Common myeloid progenitor, CD34-positive (primary cell): Measurements from ENCODE around the gene ABCE1. TPM values are rescaled to one million over a fixed set of nuclear protein-coding genes. Genes with fewer than 3 reads are reported as not detected.
A peak's percentile ranks its signal among the peaks of the same experiment; 100 is the strongest.

Experiments used
- CTCF ChIA-PET: fragments of 350-600 bp; sonication (Branson Sonifier 250); formaldehyde crosslinking; loops from one replicate; lab custom pipeline; 2021; ENCODE audit warnings: antibody characterized with exemption; lab: Charles Lee
- POLR2A ChIA-PET: fragments of 350-600 bp; sonication (Branson Sonifier 250); formaldehyde crosslinking; loops from one replicate; lab custom pipeline; 2021; ENCODE audit warnings: antibody characterized with exemption; lab: Charles Lee
- DNase-seq, 3 donors: peaks; one replicate each; pipeline versions ENCODE4 v3.0.0 to v3.0.0-alpha.2; 2013
- H3K27ac ChIP-seq, 2 experiments: 1 replicate in 1 of 2; 2 replicates in 1 of 2; pipeline ENCODE4 v1.7.0; 2013; ENCODE audit warnings: inconsistent platforms in 2 of 2, low read length in 2 of 2, mild to moderate bottlenecking in 2 of 2, low read depth in 1 of 2, moderate library complexity in 1 of 2; ENCODE audit not compliant: severe bottlenecking in 2 of 2, insufficient read depth in 1 of 2, poor library complexity in 1 of 2
- H3K27me3 ChIP-seq, 5 experiments: replicated peaks in 2 of 5; 1 replicate in 3 of 5; 2 replicates in 2 of 5; pipeline versions ENCODE4 v1.6.1 to v1.7.0; 2013; ENCODE audit warnings: low read length in 4 of 5, mild to moderate bottlenecking in 2 of 5, moderate library complexity in 2 of 5, inconsistent platforms in 1 of 5; ENCODE audit not compliant: insufficient read depth in 5 of 5, control insufficient read depth in 4 of 5
- H3K36me3 ChIP-seq, 4 experiments: 1 replicate in 2 of 4; 2 replicates in 2 of 4; pipeline versions ENCODE4 v1.6.1 to v1.7.0; 2013; ENCODE audit warnings: low read length in 3 of 4, control low read depth in 1 of 4, mild to moderate bottlenecking in 1 of 4; ENCODE audit not compliant: control insufficient read depth in 4 of 4, insufficient read depth in 4 of 4
- H3K4me1 ChIP-seq, 4 experiments: 1 replicate in 3 of 4; 2 replicates in 1 of 4; pipeline versions ENCODE4 v1.6.1 to v1.7.1; 2013; ENCODE audit warnings: low read length in 3 of 4, mild to moderate bottlenecking in 3 of 4, control low read depth in 1 of 4, inconsistent platforms in 1 of 4, moderate library complexity in 1 of 4; ENCODE audit not compliant: control insufficient read depth in 4 of 4, insufficient read depth in 4 of 4; ENCODE audit errors: control extremely low read depth in 1 of 4
- H3K4me3 ChIP-seq, 7 experiments: 1 replicate in 4 of 7; 2 replicates in 3 of 7; pipeline versions ENCODE4 v1.5.1 to v1.7.0; 2013; ENCODE audit warnings: mild to moderate bottlenecking in 7 of 7, low read length in 6 of 7, moderate library complexity in 6 of 7, inconsistent platforms in 2 of 7, low read depth in 2 of 7, control low read depth in 1 of 7; ENCODE audit not compliant: insufficient read depth in 4 of 7, control insufficient read depth in 1 of 7; ENCODE audit errors: extremely low read depth in 1 of 7
- H3K9me3 ChIP-seq, 5 experiments: 1 replicate in 4 of 5; 2 replicates in 1 of 5; pipeline versions ENCODE4 v1.6.1 to v1.7.1; 2013; ENCODE audit warnings: low read length in 4 of 5, mild to moderate bottlenecking in 2 of 5, inconsistent platforms in 1 of 5, low read depth in 1 of 5, moderate library complexity in 1 of 5; ENCODE audit not compliant: control insufficient read depth in 4 of 5, insufficient read depth in 2 of 5; ENCODE audit errors: control extremely low read depth in 1 of 5
- WGBS: methylation state at CpG from one replicate; pipeline ENCODE4 v1.1.5; 2013; ENCODE audit not compliant: insufficient coverage; 5-methylcytosine and 5-hydroxymethylcytosine counted together
- polyA plus RNA-seq: library from polyadenylated mRNA; unstranded; fragments of 120-200 nt; gene quantifications from one replicate; pipeline ENCODE4 v1.2.1, GENCODE V29; 2013

Gene ABCE1
- polyA plus RNA-seq = 75.9 TPM

GRCh38 chr4:145097821-145098674, at the start of gene ABCE1, which contains the start of gene ANAPC10:
ABCE1 (plus strand) TSS chr4:145098311; CDS start chr4:145104413, 6,102 bp downstream.
ANAPC10 (minus strand) TSS chr4:145098196; CDS start chr4:145096099, 2,097 bp downstream.
- H3K9me3 ChIP-seq = peaks cover 0 to 12% (median 5%) of the 10 kb centered on the region in 5 experiments
- ChIA-PET POLR2A (no interaction called here), CTCF (no interaction called here)
- peaks cover 17 to 26% (median 23%) of the 10 kb centered on the region in 4 experiments for H3K36me3 ChIP-seq
- 0% methylated on average over 54 of the region's 67 CpGs for WGBS
- peaks cover 19 to 39% (median 23%) of the 10 kb centered on the region in 4 experiments for H3K4me1 ChIP-seq
- DNase-seq = peak; percentile 99
- H3K4me3 ChIP-seq = peak within 1 kb of the TSS; percentile 76 to 97 (median 91)
- peak within 1 kb of the TSS; percentile 89 to 93 for H3K27ac ChIP-seq
- H3K27me3 ChIP-seq = no peaks in the 10 kb centered on the region

DNA sequence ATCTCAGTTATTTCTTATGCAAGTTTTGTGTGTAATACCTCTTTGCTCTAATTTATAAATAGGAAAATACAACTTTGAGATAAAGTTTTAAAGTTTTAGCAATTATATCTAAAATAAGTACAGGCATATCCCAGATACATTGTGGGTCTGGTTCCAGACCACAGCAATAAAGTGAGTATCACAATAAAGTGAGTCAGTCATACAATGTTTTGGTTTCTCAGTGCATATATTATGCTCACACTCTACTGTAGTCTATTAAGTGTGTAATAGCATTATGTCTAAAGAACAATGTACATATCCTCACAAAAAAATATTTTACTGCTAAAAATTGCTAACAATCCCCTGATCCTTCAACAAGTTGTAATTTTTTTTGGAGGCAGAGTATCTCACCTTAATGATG, 49.3 kb upstream of the ABCE1 start:
- no peaks in the 10 kb centered on the region for H3K4me1 ChIP-seq
- no peak overlapping the region for H3K27ac ChIP-seq
- DNase-seq = no peak
- H3K9me3 ChIP-seq = no peaks in the 10 kb centered on the region
- ChIA-PET POLR2A (no interaction called here), CTCF (interaction anchor here (0.8 kb wide), 1 partner anchor 11 kb away, joined by 3 read pairs; no protein-coding TSS in a partner anchor)
- H3K4me3 ChIP-seq = no peak overlapping the region
- peaks cover 3 to 12% (median 10%) of the 10 kb centered on the region in 4 experiments for H3K36me3 ChIP-seq
- H3K27me3 ChIP-seq = no peaks in the 10 kb centered on the region

DNA sequence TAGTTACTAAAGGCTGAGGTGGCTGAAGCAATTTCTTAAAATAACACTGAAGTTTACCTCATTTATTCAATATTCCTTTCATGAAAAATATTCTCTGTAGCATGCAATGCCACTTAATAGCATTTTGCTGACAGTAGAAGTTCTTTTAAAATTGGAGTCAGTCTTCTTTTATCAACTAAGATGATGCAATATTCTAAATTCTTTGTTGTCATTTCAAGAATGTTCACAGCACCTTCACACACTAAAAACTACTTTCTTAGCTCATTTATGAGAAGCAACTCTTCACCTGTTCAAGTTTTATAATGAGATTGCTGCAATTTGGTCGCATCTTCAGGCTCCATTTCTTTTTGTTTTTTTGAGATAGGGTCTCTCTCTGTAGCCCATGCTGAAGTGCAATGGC, 48.9 kb upstream of the ABCE1 start:
- H3K36me3 ChIP-seq = peaks cover 3 to 12% (median 10%) of the 10 kb centered on the region in 4 experiments
- H3K27me3 ChIP-seq = no peaks in the 10 kb centered on the region
- no peaks in the 10 kb centered on the region for H3K4me1 ChIP-seq
- no peak overlapping the region for H3K27ac ChIP-seq
- no peak for DNase-seq
- ChIA-PET CTCF (no interaction called here), POLR2A (no interaction called here)
- no peak overlapping the region for H3K4me3 ChIP-seq
- no peaks in the 10 kb centered on the region for H3K9me3 ChIP-seq
- 100% methylated on average over 1 of the region's 1 CpG for WGBS

DNA sequence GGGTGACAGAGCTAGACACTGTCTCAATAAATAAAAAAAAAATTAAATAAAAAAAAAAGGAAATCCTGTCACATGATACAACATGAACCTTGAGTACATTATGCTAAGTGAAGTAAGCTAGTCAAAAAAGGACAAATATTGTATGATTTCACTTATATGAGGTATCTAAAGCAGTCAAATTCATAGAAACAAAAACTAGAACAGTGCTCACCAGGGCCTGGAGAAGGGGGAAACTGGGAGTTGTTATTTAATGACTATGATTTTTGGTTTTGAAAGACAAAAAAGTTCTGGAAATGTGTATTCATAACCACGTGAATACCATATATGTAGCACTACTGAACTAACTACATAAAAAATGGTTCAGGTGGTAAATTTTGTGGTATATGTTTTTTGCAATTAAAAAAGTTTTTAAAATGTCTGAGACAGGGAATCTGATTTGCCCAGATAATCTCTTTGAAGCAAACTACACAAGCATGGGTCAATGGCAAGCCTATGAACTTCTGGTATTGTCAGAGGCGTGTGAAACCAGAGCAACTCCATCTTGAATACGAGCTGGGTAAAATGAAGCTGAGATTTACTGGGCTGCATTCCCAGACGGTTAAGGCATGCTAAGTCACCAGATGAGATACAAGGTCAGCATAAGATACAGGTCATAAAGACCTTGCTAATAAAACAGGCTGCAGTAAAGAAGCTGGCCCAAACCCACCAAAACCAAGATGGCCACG, 42.4 kb upstream of the ABCE1 start:
- no peaks in the 10 kb centered on the region for H3K27me3 ChIP-seq
- 96% methylated on average over 4 of the region's 5 CpGs for WGBS
- ChIA-PET POLR2A (no interaction called here), CTCF (interaction anchor here (1.9 kb wide), 1 partner anchor 11 kb away, joined by 4 read pairs; no protein-coding TSS in a partner anchor)
- no peaks in the 10 kb centered on the region for H3K9me3 ChIP-seq
- H3K4me1 ChIP-seq = no peaks in the 10 kb centered on the region
- DNase-seq = no peak
- H3K36me3 ChIP-seq = peaks cover 0 to 8% (median 2%) of the 10 kb centered on the region in 4 experiments
- H3K4me3 ChIP-seq = no peak overlapping the region
- H3K27ac ChIP-seq = no peak overlapping the region

- no peaks in the 10 kb centered on the region for H3K27me3 ChIP-seq
- H3K9me3 ChIP-seq = no peaks in the 10 kb centered on the region
- H3K27ac ChIP-seq = no peak overlapping the region
- H3K4me1 ChIP-seq = no peaks in the 10 kb centered on the region
- peaks cover 0 to 4% (median 0%) of the 10 kb centered on the region in 4 experiments for H3K36me3 ChIP-seq
- WGBS = 100% methylated on average over 3 of the region's 6 CpGs
- ChIA-PET CTCF (interaction anchor here (1.9 kb wide), 1 partner anchor 12 kb away, joined by 4 read pairs; no protein-coding TSS in a partner anchor), POLR2A (no interaction called here)
- no peak overlapping the region for H3K4me3 ChIP-seq
- DNase-seq = no peak
Measured at GRCh38 chr4:145056325-145057130, 41.6 kb upstream of the ABCE1 start.

- POLR2A ChIA-PET = no interaction called here
Measured at GRCh38 chr4:145058256-145058655, 39.9 kb upstream of the ABCE1 start.

More at GRCh38 chr4:145058256-145058655, 39.9 kb upstream of the ABCE1 start:
- CTCF ChIA-PET = interaction anchor here (1.0 kb wide), 1 partner anchor 883 kb away, joined by 3 read pairs; no protein-coding TSS in a partner anchor
- Histone ChIP-seq H3K9me3 (no peaks in the 10 kb centered on the region), H3K36me3 (peaks cover 0 to 4% (median 2%) of the 10 kb centered on the region in 4 experiments), H3K27ac (no peak overlapping the region), H3K4me3 (no peak overlapping the region), H3K27me3 (no peaks in the 10 kb centered on the region), H3K4me1 (no peaks in the 10 kb centered on the region)
- DNase-seq = peak in 2 of 3 donors; percentile 11 to 18
